Germinal center (tissue), 1 donor: ENCODE measurements around the gene GADL1.

Experiments used
- DNase-seq: peaks from one replicate; pipeline ENCODE4 v3.0.0; 2012; ENCODE audit warnings: mixed read lengths, low spot score

Gene GADL1

DNA sequence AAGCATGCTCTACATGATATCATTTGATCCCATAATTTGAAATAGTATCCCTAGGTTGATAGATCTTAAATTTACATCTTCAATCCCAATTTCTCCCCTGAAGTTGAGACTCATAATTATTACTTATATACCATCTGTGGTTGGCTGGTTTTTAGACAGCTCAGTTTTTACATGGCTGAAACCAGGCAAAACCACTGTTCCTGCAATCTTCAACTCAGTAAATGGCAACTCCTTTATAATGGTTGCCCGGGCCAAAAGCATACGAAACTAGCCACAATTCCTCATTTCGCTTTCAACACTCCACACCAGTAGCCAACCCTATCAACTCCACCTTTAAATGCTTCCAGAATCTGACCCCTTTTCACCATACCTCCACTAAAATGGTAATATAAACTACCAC lies 169.6 kb downstream of the GADL1 start:
- DNase-seq = no peak

DNA sequence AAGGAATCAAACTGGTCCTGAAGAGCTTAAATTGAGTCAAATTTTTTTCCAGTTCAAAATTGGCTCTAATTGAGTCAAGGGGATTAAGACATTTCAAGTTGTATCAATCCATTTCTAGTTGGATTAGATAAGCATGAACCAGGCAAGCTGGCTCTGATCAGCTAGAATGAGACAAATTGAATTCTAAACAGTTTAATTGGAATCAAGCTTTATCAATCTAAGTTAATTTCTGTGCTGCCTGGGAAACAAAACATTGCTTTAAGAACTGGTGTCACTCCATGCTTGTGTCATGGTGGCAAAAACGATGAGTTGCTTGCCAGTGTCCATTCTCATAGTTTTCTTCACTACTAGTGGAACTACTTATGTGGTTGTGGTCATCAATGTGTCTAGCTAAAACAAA lies 171.2 kb downstream of the GADL1 start:
- DNase-seq = no peak

GRCh38 chr3:30721314-30721634 lies 173.2 kb downstream of the GADL1 start:
- DNase-seq = no peak

DNA sequence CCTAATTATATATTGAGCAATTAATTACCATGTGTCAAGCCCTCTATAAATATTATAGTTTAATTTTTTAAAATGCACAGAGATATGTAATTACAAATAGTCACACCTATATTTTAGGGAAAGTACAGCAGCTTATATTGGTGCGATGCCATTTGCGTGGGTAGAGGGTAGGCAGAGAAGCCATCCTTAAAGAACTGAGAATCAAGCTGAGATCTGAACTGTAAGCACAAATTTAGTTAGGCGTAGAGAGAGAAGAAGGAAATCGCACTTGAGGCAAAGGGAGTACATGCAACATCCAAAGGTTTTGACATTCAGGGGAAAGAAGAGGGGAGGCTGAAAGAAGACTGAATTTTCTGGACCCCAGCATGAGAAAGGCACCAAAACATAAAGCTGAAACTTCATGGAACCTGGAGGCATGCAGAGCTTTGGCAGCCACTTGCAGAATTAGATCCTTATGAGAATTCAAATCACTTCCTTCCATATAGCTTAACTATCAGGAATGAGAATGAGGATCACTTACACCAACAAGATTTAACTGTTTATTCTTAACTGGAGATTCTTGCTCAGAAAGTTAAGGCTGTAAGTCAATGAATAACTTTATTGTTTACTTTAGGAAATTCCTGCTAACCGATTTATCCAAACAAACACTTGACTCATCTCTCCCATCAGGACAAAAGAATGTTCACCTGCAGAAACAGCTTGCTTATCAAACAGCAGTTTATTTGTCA lies 173.7 kb downstream of the GADL1 start:
- DNase-seq = no peak

GRCh38 chr3:30719536-30719935 lies 174.9 kb downstream of the GADL1 start:
- no peak for DNase-seq

- DNase-seq = no peak
Observed at GRCh38 chr3:30713885-30714503, 180.5 kb downstream of the GADL1 start.

DNA sequence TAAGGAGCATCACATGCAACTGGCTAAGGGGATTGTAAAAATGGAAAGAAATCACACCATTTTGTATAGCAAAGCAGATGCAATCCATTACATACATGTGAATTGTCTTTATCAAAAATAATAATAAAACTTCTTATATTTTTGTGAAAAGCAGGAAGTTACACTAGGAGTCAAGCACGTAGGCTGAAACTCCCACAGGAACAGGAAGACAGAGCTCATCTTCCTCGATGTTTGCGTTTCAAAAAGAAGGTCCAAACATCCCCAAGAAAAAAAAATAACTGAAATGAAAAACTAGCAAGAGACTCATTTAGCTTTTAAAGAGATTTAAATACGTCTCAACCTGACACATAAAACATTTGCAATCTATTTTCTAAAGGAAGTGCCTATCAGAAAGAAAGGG lies 181.5 kb downstream of the GADL1 start:
- no peak for DNase-seq

DNA sequence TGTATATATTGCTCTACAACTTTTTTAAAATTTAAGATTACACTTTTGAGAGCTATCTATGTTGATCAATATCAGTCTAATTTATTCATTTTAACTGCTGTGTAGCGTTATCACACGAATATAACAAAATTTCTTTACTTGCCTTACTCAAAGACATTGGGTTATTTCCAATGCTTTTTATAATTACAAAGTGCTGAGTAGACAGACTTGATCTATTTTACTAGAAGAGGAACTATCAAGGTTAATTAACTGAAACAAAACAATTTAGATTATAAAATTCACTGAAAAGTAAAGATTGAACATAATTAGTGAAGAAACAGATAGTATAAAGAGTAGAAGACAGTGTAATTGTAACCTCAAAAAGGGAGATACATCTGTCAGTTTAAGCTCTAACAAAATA lies 182.6 kb downstream of the GADL1 start:
- DNase-seq = no peak

GRCh38 chr3:30711151-30711550 lies 183.3 kb downstream of the GADL1 start:
- DNase-seq = no peak

GRCh38 chr3:30710017-30710416 lies 184.4 kb downstream of the GADL1 start:
- DNase-seq = no peak

GRCh38 chr3:30708472-30708871 lies 186.0 kb downstream of the GADL1 start:
- DNase-seq = no peak

GRCh38 chr3:30707825-30708224 lies 186.6 kb downstream of the GADL1 start:
- no peak for DNase-seq

- no peak for DNase-seq
Observed at GRCh38 chr3:30704931-30705890, 189.2 kb downstream of the GADL1 start.

GRCh38 chr3:30702828-30703397 lies 191.5 kb downstream of the GADL1 start:
- no peak for DNase-seq

GRCh38 chr3:30702038-30702827 lies 192.2 kb downstream of the GADL1 start:
- no peak for DNase-seq

GRCh38 chr3:30700702-30701321 lies 193.6 kb downstream of the GADL1 start:
- no peak for DNase-seq

DNA sequence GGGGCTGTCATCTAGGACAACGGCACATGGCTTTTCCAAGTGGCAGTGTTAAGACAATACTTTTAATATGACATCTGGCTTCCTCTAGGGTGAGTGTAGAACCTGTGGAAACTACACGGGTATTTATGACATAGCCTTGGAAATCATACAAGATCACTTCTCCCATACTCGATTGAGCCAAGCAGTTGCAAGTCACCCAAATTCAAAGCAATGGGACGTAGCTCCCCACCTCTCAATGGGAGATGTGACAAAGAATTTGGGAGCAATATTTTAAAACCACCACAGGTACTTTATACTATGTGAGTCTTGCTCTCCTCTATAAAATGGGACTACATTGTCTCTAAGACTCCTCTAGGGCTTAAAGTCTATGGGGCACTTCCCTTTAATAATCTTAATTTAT lies 194.5 kb downstream of the GADL1 start:
- no peak for DNase-seq

GRCh38 chr3:30698549-30698948 lies 195.9 kb downstream of the GADL1 start:
- DNase-seq = no peak

DNA sequence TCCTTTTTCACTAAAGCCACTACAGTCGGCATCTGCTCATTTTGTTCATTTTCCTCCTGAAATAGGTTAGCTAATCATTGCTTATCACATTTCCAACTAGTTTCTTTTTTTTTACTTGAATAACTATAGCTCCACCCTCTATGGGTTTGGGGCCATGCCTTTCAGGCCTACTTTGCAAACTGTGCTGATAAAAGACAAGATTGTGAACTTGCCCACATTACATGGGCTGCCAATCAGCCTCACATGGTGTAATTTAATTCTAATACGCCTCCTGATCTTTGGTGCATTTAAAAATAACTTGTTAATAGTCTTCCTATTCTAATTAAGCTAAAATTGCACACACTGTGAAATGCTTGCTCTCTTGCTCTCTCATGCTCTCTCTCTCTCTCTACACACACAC lies 197.6 kb downstream of the GADL1 start:
- DNase-seq = no peak

- no peak for DNase-seq
Observed at GRCh38 chr3:30696403-30696819, 198.1 kb downstream of the GADL1 start.

- no peak for DNase-seq
Observed at GRCh38 chr3:30695302-30696061, 199.0 kb downstream of the GADL1 start.
